Measurements from ENCODE around the gene CLIC3.

The CLIC3 gene

GRCh38 chr9:136950656-136951276 is 45.6 kb downstream of the CLIC3 start:
- TF ChIP-seq CTCF (IDR thresholded peaks at IDR 0.05; ENCODE audit: control insufficient read depth, insufficient read depth, low read depth, low read length, missing control alignments), result no peak
- H3K4me3 ChIP-seq (ENCODE audit: control insufficient read depth, low read depth, low read length), result no peak overlapping the region
- DNase-seq (ENCODE audit: low read depth), result no peak

GRCh38 chr9:136949817-136950655 is 46.3 kb downstream of the CLIC3 start:
- TF ChIP-seq CTCF (IDR thresholded peaks at IDR 0.05; ENCODE audit: control insufficient read depth, insufficient read depth, low read depth, low read length, missing control alignments), result no peak
- H3K4me3 ChIP-seq (ENCODE audit: control insufficient read depth, low read depth, low read length), result peak overlapping the region; percentile 59
- peak; percentile 18 for DNase-seq (ENCODE audit: low read depth)

- no peak for DNase-seq (ENCODE audit: low read depth)
- peak overlapping the region; percentile 59 for H3K4me3 ChIP-seq (ENCODE audit: control insufficient read depth, low read depth, low read length)
- TF ChIP-seq CTCF (IDR thresholded peaks at IDR 0.05; ENCODE audit: control insufficient read depth, insufficient read depth, low read depth, low read length, missing control alignments), result no peak
These were observed 47.0 kb downstream of the CLIC3 start for GRCh38 chr9:136949239-136949816.

DNA sequence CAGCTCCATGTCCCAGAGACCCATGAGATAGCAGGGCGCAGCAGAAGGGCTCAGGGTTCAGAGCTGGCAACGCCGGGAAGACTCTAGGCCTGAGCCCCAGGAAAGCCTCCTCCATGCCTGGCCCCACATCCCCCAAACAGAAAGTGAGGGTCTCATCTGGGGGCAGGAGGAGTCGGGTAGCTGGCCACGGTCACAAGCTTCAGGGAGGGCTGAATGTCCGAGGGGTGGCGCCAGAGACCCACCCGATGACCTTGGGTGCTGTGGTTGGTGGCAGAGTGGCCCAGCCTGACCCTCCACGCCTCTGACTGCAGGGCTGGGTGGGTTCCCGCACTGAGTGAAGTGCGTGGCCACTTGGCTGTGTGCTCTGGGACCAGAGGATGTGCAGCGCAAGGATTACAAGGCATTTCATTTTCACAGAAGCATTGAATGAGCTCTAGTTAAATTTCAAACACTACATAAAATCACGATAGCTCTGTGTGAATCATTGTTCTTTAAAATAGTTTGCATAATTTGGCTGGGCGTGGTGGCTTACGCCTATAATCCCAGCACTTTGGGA is 48.3 kb downstream of the CLIC3 start:
- peak; percentile 17 for DNase-seq (ENCODE audit: low read depth)
- H3K4me3 ChIP-seq (ENCODE audit: control insufficient read depth, low read depth, low read length), result no peak overlapping the region
- TF ChIP-seq CTCF (IDR thresholded peaks at IDR 0.05; ENCODE audit: control insufficient read depth, insufficient read depth, low read depth, low read length, missing control alignments), result peak; percentile 63

GRCh38 chr9:136947028-136947891 is 49.1 kb downstream of the CLIC3 start:
- no peak overlapping the region for H3K4me3 ChIP-seq (ENCODE audit: control insufficient read depth, low read depth, low read length)
- no peak for TF ChIP-seq CTCF (IDR thresholded peaks at IDR 0.05; ENCODE audit: control insufficient read depth, insufficient read depth, low read depth, low read length, missing control alignments)
- no peak for DNase-seq (ENCODE audit: low read depth)

All from AG09309 (cell line).